ENCODE measurements around the gene EPHB4.
"Not testable (repeated sequence)": the region's sequence is repeated elsewhere in the genome, so short reads cannot be mapped to it uniquely, and the experiment has no call there.

EPHB4 gene

DNA sequence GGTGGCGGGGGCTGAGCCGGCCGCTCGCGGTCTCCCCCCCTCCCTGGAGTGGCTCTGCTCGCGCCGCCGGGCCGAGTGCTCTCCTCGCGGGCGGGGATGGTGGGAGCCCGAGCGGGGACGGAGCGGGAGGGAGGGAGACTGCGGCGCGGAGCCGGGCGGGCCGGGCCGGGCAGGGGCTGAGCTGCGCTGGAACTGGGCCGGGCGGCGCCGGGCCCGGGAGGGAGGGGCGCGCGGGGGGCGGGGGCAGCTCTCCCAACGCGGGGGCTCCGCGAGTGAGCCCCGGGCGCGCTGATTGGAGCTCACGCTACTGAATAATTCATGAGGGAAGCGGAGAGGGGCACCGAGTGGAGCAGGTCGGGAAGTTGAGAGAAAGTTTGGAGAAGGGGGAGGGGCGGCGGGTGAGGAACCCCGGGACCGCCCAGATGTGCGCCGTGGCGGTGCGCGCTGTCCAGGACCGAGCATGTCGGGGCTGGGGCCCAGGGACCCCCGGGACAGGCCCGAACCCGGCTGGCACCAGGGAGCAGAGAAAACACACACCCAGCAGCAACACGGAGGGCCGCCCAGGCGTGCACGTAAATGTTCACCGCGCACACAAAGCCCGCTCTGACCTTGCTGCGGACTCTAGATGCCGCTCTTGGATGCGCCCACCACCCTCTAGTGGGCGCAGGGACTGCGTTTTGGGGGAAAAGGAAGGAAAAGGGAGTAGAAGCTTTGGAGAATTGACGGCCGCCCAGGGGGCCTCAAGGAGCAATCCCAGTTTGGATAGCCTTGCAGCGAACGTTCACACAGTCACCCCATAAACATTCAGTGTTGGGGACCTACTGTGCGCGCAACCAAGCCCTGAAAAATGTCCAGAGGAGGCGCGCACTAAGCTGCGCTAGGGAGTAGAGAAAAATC, at the start of gene EPHB4:
Gene EPHB4 (minus strand): TSS at position 194 of the 897 bp plus-strand sequence. CDS start 493 bp downstream, outside the sequence.
- DNase-seq (ENCODE audit: low spot score): no peak

DNA sequence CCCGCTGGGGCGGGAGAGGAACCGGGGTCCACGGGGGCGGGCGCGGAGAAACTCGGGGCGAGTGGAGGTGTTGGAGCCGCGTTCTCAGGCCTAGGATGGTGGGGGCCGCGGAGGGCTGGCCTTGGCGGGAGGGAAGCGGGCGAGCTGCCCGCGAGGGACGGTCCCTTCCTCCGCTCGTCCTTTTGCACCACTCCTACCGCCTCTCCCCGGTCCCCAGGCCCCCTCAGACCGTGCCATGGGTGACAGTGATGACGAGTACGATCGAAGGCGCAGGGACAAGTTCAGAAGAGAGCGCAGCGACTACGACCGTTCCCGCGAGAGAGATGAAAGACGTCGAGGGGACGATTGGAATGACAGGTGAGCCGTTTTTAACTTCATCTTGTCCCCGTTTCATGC, 48.0 kb upstream of the EPHB4 start:
- DNase-seq (ENCODE audit: low spot score): no peak

DNA sequence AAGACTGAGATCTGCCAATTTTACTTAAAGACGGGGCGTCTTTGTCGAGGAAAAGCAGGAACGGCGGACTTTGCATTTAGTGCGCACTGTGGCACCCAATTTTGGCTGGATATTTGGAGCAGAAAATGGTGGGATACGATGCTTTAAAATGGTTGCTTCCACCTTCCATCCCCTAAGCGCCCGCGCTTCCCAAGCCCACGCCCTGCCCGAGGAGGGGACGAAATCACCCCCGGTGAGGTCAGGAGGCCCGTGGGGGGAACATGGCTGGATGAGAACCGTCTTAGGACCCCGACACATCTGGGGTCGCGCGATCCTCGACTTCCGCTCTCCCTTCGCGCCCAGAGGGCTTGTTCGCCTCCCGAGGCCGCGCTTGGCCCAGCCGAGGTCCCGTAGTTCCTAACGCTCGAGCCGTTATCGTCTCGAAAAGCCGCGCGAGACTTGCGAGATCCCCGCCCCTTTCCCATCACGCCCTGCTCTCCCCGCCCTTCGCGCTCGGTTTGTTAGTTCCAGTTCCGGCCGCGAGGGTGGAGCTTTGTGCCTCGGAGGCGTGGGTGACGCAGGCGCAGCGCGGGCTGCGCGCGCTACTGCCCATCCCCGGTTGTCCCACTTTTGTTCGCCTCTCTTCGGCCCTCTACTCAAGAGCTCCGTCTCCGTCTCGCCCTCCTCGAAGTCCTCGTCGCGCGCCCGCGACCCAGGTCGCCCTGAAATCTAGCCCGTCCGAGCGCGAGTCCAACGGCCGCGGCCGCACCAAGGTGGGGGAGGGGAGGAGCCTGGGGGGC, 47.4 kb upstream of the EPHB4 start, which contains the start of gene SRRT:
Gene SRRT (plus strand): TSS at position 527 of the 779 bp plus-strand sequence. CDS start 488 bp downstream, outside the sequence.
- peak; percentile 99 for DNase-seq (ENCODE audit: low spot score)

DNA sequence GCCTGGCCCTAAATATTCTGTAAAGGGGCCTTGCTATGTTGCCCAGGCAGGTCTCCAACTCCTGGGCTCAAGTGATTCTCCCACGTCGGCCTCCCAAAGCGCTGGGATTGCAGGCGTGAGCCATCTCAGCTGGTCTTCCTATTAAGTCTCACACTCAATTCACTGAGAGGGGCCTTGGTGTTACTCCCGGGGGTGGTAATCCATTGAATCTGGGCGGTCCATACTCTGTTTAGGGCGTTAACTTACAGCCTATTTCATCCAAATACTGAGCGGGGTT, 46.9 kb upstream of the EPHB4 start:
- no peak for DNase-seq (ENCODE audit: low spot score)

DNA sequence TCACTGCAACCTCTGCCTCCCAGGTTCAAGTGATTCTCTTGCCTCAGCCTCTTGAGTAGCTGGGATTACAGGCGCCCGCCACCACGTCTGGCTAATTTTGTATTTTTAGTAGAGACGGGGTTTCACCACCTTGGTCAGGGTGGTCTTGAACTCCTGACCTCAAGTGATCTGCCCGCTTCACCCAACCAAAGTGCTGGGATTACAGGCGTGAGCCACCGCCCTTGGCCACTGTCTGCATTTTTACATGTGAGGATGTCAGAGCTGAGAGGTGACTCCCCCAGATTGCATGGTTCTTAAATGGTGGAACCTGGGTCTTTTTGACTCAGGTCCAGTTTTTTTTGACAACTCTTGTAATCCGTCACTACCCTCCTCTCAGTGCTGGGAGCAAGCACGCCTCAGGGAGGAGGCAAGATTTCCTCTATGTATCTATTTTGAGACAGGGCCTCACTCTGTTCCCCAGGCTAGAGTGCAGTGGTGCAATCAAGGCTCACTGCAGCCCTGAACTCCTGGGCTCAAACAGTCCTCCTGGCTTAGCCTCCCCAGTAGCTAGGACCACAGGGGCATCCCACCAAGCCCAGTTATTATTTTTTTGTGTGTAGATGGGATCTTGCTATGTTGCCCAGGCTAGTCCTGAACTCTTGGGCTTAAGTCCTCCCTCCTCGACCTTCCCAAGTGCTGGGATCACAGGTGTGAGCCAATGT, 46.4 kb upstream of the EPHB4 start:
- DNase-seq (ENCODE audit: low spot score): no peak

DNA sequence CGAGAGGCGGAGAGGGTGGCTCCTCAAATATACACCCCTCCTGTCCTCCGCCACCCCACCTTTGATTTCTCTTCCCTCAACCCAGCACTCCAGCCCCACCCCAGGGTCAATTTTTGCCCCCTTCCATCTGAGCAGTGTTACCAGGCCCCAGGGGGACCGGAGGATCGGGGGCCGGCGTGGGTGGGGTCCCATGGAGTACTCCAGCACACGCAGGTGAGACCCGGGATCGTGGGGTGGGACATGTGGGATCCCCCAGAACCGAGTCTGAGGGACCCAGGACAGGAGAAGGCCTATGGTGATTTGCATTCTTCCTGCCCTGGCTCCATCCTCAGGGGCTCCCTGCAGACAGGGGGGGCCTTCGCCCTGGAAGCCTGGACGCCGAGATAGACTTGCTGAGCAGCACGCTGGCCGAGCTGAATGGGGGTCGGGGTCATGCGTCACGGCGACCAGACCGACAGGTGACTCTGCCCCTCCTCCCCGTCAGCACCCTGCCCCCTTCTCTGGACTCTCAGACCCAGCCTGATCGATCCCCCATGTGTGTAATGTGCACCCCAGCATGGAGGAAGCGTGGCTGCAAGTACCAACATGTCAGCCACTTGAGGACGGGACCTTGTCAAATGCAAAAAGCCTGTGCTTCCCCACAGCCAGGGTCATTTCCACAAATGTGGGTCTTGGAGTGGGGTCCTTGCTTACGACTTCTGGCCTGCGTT, 40.6 kb upstream of the EPHB4 start:
- no peak for DNase-seq (ENCODE audit: low spot score)

DNA sequence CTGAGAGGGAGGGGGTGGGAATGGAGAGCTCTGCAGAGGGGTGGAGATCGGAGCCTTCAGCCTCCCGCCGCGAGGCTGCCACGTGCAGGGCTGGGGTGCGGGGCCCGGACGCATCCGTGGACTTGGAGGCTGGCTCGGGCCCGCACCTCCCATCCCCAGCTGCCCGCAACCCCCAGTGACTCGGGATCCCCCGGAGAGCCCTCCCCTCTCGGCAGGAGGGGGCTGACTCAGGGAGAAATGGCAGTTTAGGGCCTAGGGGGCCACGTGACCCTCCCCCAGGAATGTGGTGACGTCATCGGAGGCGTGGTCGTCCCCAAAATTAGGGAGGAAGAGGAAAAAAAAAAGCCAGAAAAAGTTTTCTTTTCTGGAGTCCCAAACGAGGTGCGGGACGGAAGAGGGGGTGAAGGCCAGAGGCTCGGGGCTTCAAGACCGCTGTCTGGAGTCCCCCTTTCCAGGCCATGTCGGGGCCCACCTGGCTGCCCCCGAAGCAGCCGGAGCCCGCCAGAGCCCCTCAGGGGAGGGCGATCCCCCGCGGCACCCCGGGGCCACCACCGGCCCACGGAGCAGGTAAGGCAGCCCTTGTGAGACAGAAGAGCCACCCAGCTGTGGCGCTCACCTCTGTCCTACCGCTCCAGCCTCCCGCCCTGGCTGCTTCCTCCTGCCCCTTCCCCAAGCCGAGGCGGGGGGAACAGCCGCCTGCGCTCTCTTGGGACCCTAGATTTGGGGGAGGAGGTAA, 39.9 kb upstream of the EPHB4 start, which contains the start of gene TRIP6:
Gene TRIP6 (plus strand): TSS at position 348 of the 736 bp plus-strand sequence. CDS start 111 bp downstream, at position 459.
- peak; percentile 83 for DNase-seq (ENCODE audit: low spot score)

DNA sequence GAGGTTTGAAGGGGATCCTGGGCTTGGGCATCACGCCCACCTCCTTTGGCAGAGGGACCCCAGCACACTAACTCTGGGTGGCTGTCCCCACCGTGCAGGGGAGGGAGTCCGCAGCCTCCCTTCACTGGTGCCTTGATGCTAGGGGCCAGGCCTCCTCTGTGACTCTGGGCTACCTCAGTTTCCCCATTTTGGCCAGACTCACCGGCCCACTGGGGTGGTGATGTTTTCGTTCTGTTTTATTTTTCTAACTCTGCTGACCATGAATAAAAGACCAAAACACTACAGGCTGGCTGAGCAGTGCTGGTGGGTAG, 39.4 kb upstream of the EPHB4 start:
- DNase-seq (ENCODE audit: low spot score): no peak

DNA sequence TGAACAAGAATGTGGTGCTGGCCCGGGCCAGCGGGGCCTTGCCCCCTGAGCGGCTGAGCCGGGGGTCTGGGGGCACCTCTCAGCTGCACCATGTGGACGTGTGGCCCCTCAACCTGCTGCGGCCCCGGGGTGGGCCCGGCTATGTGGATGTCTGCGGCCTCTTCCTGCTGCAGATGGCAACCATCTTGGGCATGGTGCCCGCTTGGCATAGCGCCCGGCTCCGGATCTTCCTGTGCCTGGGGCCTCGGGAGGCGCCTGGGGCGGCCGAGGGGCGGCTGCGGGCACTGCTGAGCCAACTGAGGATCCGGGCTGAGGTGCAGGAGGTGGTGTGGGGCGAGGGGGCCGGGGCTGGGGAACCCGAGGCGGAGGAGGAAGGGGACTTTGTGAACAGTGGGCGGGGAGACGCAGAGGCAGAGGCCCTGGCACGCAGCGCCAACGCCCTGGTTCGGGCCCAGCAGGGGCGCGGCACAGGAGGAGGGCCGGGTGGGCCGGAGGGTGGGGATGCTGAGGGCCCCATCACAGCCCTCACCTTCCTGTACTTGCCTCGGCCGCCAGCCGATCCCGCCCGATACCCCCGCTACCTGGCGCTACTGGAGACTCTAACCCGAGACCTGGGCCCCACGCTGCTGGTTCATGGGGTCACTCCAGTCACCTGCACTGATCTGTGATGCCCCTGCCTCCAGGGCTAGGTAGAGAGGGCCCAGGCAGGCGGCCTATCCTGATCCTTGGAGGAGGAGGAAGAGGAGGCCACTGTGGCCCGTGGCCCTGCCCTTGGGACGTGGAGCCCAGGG, 38.8 kb upstream of the EPHB4 start:
- peak; percentile 84 for DNase-seq (ENCODE audit: low spot score)

DNA sequence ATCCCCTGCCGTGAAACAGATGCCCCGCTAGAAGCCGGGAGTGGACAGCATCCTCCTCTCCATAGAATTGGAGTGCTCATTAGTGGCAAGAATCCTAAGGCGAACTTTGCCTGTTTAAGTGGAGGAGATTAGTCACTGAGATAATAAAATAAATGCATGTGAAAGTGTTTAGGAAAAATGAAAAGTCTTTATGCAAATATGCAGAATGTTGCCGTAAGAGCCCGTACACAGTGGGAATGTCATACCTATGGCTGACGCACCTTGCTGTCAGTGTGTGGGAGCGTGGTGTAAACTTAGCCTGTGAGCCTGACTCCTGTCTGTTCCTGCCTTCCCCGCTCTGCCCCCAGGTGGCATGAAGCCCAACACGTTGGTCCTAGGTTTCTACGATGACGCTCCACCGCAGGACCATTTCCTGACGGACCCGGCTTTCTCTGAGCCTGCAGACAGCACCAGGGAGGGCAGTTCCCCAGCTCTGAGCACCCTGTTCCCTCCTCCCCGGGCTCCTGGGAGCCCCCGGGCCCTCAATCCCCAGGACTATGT, 38.1 kb upstream of the EPHB4 start:
- DNase-seq (ENCODE audit: low spot score): no peak

DNA sequence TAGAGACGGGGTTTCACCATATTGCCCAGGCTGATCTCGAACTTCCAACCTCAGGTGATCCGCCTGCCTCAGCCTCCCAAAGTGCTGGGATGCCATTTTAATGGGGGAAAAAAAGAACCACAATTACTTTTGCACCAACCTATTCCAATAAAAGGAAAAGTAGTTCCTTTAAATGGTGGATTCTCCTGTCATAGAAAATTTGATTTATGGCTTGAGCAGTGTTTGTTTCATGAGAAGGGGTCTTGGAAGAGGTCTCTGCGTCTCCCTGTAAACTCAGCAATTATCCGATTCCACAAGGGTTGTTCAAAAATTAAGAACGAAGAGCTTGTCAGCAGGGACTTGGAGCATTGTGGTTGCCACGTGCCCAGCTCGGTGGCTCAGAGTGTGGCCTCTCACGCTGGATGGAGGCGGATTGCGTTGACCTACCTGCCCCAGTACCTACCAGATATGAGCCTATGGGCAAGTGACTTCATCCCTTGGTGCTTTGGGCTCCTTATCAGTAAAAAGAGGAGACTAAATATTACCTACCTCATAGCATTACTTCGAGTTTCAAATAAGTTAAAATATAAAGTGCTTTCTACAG, 37.0 kb upstream of the EPHB4 start:
- no peak for DNase-seq (ENCODE audit: low spot score)

DNA sequence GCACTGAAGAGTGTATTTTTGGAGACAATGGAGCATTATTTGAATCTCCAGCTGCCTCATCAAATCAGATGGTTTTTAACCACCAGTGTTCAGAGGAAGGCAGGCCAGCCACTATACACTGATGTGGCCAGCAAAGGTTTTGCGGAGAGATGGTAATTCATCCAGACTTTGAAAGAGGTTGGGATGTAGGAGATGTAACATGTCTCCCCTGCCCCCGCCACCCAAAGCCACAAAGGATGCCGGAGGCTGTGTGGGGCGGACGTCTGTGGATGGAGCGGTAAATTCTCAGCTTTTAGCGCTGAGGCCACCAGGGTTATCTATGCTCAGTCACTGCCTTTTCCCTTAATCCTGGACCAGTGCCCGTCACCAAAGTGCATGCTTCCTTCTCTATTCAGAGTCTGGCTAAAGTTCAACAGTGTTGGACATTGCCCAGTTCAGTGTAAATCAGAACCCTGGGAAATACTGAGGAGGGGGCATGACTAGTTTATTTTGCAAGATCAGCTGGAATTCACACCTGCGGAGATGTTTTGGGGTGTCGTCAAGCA, 36.2 kb upstream of the EPHB4 start:
- peak; percentile 53 for DNase-seq (ENCODE audit: low spot score)

DNA sequence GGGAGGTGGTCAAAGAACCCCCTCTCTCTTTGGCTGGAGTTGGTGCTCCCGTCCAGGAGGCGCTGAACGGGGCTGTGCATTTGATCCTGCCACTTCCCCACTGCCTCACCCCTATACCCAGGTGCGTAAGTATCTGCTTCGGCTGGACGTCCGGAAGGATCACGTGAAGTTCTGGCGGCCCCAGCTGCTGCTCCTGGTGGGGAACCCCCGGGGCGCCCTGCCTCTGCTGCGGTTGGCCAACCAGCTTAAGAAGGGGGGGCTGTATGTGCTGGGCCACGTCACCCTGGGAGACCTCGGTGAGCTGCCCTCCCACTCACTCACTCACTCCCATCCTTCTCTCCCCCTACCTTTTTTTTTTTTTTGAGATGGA, 34.3 kb upstream of the EPHB4 start:
- DNase-seq (ENCODE audit: low spot score): no peak

DNA sequence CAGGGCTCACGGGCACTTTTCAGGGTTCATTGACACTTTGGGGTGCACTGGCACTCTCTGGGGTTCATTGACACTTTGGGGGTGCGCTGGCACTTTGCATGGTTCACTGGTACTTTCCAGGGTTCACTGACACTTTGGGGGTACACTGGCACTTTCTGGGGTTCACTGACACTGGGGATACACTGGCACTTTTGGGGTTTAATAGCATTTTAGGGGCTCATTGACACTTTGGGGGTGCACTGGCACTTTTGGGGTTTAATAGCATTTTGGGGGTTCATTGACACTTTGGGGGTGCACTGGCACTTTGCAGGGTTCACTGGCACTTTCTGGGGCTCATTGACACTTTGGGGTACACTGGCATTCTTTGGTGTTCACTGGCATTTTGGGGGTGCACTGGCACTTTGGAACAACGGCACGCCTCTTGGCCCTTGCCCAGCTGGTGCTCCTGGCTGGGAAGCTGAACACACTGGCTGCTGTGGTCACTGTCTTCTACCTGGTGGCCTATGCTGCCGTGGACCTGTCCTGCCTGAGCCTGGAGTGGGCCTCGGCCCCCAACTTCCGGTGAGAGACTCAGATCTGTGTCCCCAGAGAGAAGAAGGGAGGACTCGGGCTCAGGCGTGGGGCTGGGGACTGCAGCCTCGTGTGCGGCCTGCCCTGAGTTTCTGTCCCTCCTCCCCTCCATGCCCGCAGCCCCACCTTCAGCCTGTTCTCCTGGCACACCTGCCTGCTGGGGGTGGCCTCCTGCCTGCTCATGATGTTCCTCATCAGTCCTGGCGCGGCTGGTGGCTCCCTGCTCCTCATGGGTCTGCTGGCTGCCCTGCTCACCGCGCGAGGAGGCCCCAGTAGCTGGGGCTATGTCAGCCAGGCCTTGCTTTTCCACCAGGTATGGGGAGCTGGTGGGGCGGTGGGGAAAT, 33.6 kb upstream of the EPHB4 start:
- DNase-seq (ENCODE audit: low spot score): no peak

DNA sequence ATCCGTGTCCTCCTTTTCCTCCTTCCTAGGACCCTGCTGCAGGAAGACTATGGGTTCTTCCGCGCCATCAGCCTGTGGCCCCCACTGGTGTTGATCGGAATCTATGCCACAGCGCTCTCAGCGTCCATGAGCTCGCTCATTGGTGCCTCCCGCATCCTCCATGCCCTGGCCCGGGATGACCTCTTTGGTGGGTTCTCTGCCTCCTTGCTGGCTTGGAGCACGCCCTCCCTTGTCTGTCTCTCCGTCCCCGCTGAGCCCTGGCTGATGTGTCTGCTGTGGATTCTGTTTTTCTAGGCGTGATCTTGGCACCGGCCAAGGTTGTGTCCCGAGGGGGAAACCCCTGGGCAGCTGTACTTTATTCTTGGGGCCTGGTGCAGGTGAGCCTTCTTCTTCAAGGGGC, 32.5 kb upstream of the EPHB4 start:
- DNase-seq (ENCODE audit: low spot score): no peak

DNA sequence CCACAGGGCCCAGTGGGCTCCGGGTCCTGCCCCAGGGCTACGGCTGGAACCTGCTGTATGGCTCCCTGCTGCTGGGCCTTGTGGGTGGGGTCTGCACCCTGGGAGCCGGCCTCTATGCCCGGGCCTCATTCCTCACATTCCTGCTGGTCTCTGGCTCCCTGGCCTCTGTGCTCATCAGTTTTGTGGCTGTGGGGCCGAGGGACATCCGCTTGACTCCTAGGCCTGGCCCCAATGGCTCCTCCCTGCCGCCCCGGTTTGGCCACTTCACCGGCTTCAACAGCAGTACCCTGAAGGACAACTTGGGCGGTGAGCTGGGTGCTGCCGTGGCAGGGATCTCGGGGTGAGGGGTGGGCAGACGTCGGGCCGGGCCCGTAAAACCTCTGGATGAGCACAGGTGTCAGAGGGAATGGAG, 29.6 kb upstream of the EPHB4 start:
- DNase-seq (ENCODE audit: low spot score): no peak

DNA sequence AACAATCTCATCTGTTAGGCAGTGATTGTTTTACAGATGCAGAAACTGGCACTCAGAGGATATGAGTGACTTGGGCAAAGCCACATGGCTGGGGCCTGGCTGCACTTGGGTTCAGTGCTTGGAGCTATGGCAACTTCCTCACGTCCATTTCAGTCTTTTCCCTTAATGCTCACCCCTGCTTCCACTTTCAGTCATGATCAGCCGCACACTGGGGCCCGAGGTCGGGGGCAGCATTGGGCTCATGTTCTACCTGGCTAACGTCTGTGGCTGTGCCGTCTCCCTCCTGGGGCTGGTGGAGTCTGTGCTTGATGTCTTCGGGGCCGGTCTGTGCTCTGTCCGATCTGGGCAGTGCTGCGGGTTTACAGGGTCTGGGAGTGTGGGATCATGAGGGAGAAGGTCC, 28.2 kb upstream of the EPHB4 start:
- DNase-seq (ENCODE audit: low spot score): no peak

DNA sequence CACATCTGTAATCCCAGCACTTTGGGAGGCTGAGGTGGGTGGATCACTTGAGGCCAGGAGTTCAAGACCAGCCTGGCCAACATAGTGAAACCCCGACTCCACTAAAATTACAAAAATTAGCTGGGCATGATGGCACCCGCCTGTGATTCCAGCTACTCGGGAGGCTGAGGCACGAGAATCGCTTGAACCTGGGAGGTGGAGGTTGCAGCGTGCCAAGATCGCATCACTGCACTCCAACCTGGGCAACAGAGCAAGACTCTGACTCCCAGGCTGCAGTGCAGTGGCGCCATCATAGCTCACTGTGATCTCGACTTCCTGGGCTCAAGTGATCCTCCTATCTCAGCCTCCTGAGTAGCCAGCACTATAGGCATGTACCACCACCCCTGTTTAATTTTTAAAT, 27.6 kb upstream of the EPHB4 start:
- not testable (repeated sequence) for DNase-seq (ENCODE audit: low spot score)

Data from globus pallidus (tissue), 1 donor.